PC-3 (cell line): ENCODE measurements around the gene PEX13. TPM values are rescaled to one million over a fixed set of nuclear protein-coding genes. Genes with fewer than 3 reads are reported as not detected.

Experiments
- ATAC-seq: fragments of 200-7000 bp; cut with Tn5 transposase; 2 replicates; pipeline ENCODE4 v1.9.1; 2020; ENCODE audit warnings: mild to moderate bottlenecking, moderate library complexity
- BruUV-seq: library from RNA; stranded (reverse); fragments of 400-500 nt; replicated peaks from 2 replicates; lab custom pipeline; 2021; lab: Mats Ljungman, UMichigan
- CTCF ChIA-PET: fragments of 300-600 bp; sonication (Branson Sonifier 250); formaldehyde crosslinking; loops from one replicate; lab custom pipeline; 2022; ENCODE audit warnings: antibody characterized with exemption; lab: Charles Lee
- POLR2A ChIA-PET: fragments of 300-600 bp; sonication (Branson Sonifier 250); formaldehyde crosslinking; loops from one replicate; lab custom pipeline; 2022; ENCODE audit warnings: antibody characterized with exemption; ENCODE audit not compliant: unreplicated experiment; lab: Charles Lee
- DNase-seq: peaks from one replicate; pipeline ENCODE4 v3.0.0-alpha.2; 2015
- H2AFZ ChIP-seq: fragments of 300-600 bp; sonication (generic); 2 replicates; pipeline ENCODE4 v1.6.0; 2016; ENCODE audit warnings: antibody characterized with exemption, low read length
- H3F3A ChIP-seq: fragments of 300-600 bp; sonication (generic); one replicate; pipeline ENCODE4 v1.6.0; 2017; ENCODE audit warnings: antibody characterized with exemption, low read length, control low read depth, mild to moderate bottlenecking; ENCODE audit not compliant: unreplicated experiment
- H3K27ac ChIP-seq: fragments of 300-600 bp; sonication (generic); 2 replicates; pipeline ENCODE4 v1.5.1; 2016; ENCODE audit warnings: mild to moderate bottlenecking, low read length
- H3K27me3 ChIP-seq: fragments of 300-600 bp; sonication (generic); 2 replicates; pipeline ENCODE4 v1.6.1; 2016; ENCODE audit warnings: low read length, mixed read lengths
- H3K36me3 ChIP-seq: fragments of 300-600 bp; sonication (generic); 2 replicates; pipeline ENCODE4 v1.6.1; 2016; ENCODE audit warnings: low read depth, mixed run types, low read length, mixed read lengths
- H3K4me1 ChIP-seq: fragments of 300-600 bp; sonication (generic); 2 replicates; pipeline ENCODE4 v1.5.1; 2016; ENCODE audit warnings: low read length; ENCODE audit not compliant: insufficient read depth
- H3K4me2 ChIP-seq: fragments of 300-600 bp; sonication (generic); 2 replicates; pipeline ENCODE4 v1.6.0; 2016; ENCODE audit warnings: low read length
- H3K4me3 ChIP-seq: fragments of 300-600 bp; sonication (generic); 2 replicates; pipeline ENCODE4 v1.5.1; 2016; ENCODE audit warnings: mild to moderate bottlenecking, low read length, mixed read lengths
- H3K79me2 ChIP-seq: fragments of 300-600 bp; sonication (generic); 2 replicates; pipeline ENCODE4 v1.6.1; 2017; ENCODE audit warnings: low read length, mixed read lengths
- H3K9ac ChIP-seq: fragments of 300-600 bp; sonication (generic); 2 replicates; pipeline ENCODE4 v1.6.0; 2016; ENCODE audit warnings: mild to moderate bottlenecking, low read length
- H3K9me2 ChIP-seq: fragments of 300-600 bp; sonication (generic); replicated peaks from 2 replicates; pipeline ENCODE4 v1.6.1; 2016; ENCODE audit warnings: mixed run types, low read length, mixed read lengths
- H3K9me3 ChIP-seq: fragments of 300-600 bp; sonication (generic); 2 replicates; pipeline ENCODE4 v1.6.1; 2016; ENCODE audit warnings: low read length, mixed read lengths
- H4K20me1 ChIP-seq: fragments of 300-600 bp; sonication (generic); 2 replicates; pipeline ENCODE4 v1.6.1; 2016; ENCODE audit warnings: low read length, mixed read lengths
- EZH2 ChIP-seq: fragments of 300-600 bp; sonication (generic); IDR thresholded peaks from one replicate; pipeline ENCODE4 v1.6.1; 2017; ENCODE audit warnings: antibody characterized with exemption, mild to moderate bottlenecking, low read length; ENCODE audit not compliant: unreplicated experiment
- EZH2phosphoT487 ChIP-seq: fragments of 300-600 bp; sonication (generic); IDR thresholded peaks from 2 replicates; pipeline ENCODE4 v1.6.1; 2018; ENCODE audit warnings: mild to moderate bottlenecking, antibody characterized with exemption, low read length, borderline replicate concordance
- intact Hi-C: fragments of 100-400 bp; cut with micrococcal nuclease; formaldehyde crosslinking; loops from 2 replicates; pipeline ENCODE4 v1.9.0; 2023
- total RNA-seq: library from RNA; depleted of rRNA; stranded (reverse); fragments of >200 nt; gene quantifications from 2 replicates; pipeline ENCODE4 v1.2.3, GENCODE V29; 2014
- TF ChIP-seq, protein P1 (sequence below): fragments of 300-600 bp; sonication (generic); conservative IDR thresholded peaks from 2 replicates; pipeline ENCODE4 v1.5.1; 2017; ENCODE audit warnings: antibody characterized with exemption, low read depth, mild to moderate bottlenecking, low read length

PEX13 gene
- total RNA-seq, 1 experiment from 2014 or later = 37.7 TPM

DNA sequence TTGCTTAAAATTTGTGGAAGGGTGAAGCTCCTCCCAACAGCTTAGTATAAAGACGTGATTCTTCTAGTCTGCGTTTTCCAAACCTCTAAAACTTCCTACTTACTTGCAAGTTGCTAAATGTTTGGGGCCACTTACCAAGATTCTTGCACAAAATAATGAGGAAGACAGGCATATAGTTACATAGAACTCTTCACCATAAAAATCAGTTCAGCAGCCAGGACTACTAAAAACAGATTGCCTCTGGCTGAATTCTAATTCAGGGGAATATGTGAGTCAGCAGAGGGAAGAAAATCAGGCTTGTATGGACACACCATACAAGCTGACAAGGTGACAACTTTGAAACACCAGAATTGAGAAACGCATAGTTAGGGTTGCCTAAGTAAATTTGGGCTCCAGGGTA is 2.8 kb upstream of the PEX13 start:
- Histone ChIP-seq H3F3A (peaks cover 9% of the 10 kb centered on the region), H3K27me3 (no peaks in the 10 kb centered on the region), H3K27ac (peak overlapping the region; percentile 97), H3K9me2 (no peaks in the 10 kb centered on the region), H3K36me3 (no peaks in the 10 kb centered on the region), H3K79me2 (peaks cover 56% of the 10 kb centered on the region), H3K9me3 (no peaks in the 10 kb centered on the region), H3K4me1 (peaks cover 46% of the 10 kb centered on the region), H4K20me1 (peaks cover 9% of the 10 kb centered on the region; the same call in 1 of the 2 replicates), H3K9ac (peak overlapping the region; percentile 95; the same call in 1 of the 2 replicates), H3K4me2 (peak overlapping the region; percentile 89), H2AFZ (no peak overlapping the region), H3K4me3 (0 out of 2 replicates have a peak overlapping the region, but pooled peaks have one; percentile 13)
- POLR2A ChIA-PET = no interaction called here
- TF ChIP-seq EZH2 = no peak
- TF ChIP-seq, protein P1, sequence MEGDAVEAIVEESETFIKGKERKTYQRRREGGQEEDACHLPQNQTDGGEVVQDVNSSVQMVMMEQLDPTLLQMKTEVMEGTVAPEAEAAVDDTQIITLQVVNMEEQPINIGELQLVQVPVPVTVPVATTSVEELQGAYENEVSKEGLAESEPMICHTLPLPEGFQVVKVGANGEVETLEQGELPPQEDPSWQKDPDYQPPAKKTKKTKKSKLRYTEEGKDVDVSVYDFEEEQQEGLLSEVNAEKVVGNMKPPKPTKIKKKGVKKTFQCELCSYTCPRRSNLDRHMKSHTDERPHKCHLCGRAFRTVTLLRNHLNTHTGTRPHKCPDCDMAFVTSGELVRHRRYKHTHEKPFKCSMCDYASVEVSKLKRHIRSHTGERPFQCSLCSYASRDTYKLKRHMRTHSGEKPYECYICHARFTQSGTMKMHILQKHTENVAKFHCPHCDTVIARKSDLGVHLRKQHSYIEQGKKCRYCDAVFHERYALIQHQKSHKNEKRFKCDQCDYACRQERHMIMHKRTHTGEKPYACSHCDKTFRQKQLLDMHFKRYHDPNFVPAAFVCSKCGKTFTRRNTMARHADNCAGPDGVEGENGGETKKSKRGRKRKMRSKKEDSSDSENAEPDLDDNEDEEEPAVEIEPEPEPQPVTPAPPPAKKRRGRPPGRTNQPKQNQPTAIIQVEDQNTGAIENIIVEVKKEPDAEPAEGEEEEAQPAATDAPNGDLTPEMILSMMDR = no peak
- no peak for TF ChIP-seq EZH2phosphoT487
- ATAC-seq (no peak), DNase-seq (peak; percentile 70)
- CTCF ChIA-PET = no interaction called here
- intact Hi-C loops = loop anchor here (5.0 kb wide), 1 partner anchor 132 kb away; the partner anchor contains the start of gene REL
- no TSS peak for BruUV-seq

DNA sequence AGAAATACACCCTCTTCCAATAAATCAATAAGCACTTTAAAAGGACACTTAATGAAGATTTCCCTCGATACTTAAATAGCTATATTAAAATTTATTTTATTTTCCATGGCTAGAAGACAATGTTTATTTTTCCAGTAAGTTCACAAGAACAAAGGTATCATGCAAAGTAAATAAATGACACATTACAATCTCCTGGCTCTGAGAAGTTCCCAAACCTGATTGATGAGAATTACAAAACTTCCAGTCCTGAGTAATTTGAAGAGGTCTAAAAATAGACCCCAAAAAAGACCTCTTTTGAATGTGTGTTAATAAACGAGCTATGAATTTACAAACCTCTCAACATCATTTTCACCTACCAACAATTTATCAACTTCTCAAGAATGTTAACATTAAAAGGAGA is 1.5 kb upstream of the PEX13 start:
- peak overlapping the region; percentile 95 for H3K4me3 ChIP-seq
- no peaks in the 10 kb centered on the region for H3K27me3 ChIP-seq
- H3K9ac ChIP-seq = peak overlapping the region; percentile 95
- H3K9me2 ChIP-seq = no peaks in the 10 kb centered on the region
- peaks cover 68% of the 10 kb centered on the region for H3K79me2 ChIP-seq
- H3K9me3 ChIP-seq = no peaks in the 10 kb centered on the region
- H3F3A ChIP-seq = peaks cover 9% of the 10 kb centered on the region
- intact Hi-C loops = loop anchor here (5.0 kb wide), 1 partner anchor 134 kb away; the partner anchor contains the start of gene REL
- peaks cover 47% of the 10 kb centered on the region for H3K4me1 ChIP-seq
- POLR2A ChIA-PET = interaction anchor here (0.6 kb wide), 1 partner anchor 10 kb away, joined by 4 read pairs; no protein-coding TSS in a partner anchor
- H3K27ac ChIP-seq = peak overlapping the region; percentile 97
- ATAC-seq (peak; percentile 21), DNase-seq (peak; percentile 96)
- H4K20me1 ChIP-seq = peaks cover 10% of the 10 kb centered on the region; the same call in 1 of the 2 replicates
- H3K4me2 ChIP-seq = peak overlapping the region; percentile 89
- CTCF ChIA-PET = interaction anchor here (0.7 kb wide), 1 partner anchor 11 kb away, joined by 5 read pairs; no protein-coding TSS in a partner anchor
- no peak overlapping the region for H2AFZ ChIP-seq
- TF ChIP-seq, protein P1 = no peak
- TF ChIP-seq EZH2phosphoT487 (no peak), EZH2 (no peak)
- peaks cover 3% of the 10 kb centered on the region for H3K36me3 ChIP-seq
- no TSS peak for BruUV-seq

DNA sequence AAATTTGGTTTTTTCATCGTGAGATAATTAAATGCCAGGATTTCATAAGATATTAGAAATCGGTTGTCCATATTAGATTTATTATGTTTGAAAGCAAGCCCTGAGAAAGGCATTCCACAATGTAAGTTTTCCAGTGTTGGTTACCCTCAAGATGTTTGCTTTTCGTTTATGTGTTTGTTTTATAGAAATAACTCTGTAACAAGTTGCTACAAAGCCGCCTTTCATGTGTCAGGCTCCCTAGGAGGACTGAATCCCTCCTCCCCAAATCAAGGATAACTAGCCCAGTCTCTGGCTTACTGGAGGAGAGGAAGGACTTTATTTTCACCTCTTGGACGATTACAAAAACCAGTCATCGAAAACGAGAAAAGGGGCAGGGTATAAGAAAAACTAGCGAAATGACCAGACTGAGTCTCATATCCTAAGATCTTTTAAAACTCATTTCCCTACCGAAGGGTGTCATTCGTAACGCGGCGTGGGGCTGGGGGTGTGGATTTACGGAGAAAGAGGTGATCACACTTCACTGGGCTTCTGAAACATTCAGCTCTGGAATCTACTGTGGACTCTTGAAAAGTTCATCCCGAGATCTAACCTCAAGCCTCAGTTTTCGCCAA is 1.0 kb upstream of the PEX13 start:
- ATAC-seq = peak; percentile 21
- CTCF ChIA-PET = interaction anchor here (0.7 kb wide), 1 partner anchor 12 kb away, joined by 5 read pairs; no protein-coding TSS in a partner anchor
- POLR2A ChIA-PET = interaction anchor here (0.6 kb wide), 1 partner anchor 252 kb away, joined by 15 read pairs; no protein-coding TSS in a partner anchor
- Histone ChIP-seq H3K9ac (peak overlapping the region; percentile 95), H3K9me2 (no peaks in the 10 kb centered on the region), H3K79me2 (peaks cover 73% of the 10 kb centered on the region), H3K9me3 (no peaks in the 10 kb centered on the region), H3K4me3 (peak overlapping the region; percentile 95), H3K27ac (peak overlapping the region; percentile 97), H4K20me1 (peaks cover 10% of the 10 kb centered on the region; the same call in 1 of the 2 replicates), H2AFZ (peak overlapping the region; percentile 83), H3K4me1 (peaks cover 43% of the 10 kb centered on the region), H3K4me2 (peak overlapping the region; percentile 89), H3K36me3 (peaks cover 7% of the 10 kb centered on the region), H3K27me3 (no peaks in the 10 kb centered on the region), H3F3A (peaks cover 9% of the 10 kb centered on the region)
- TF ChIP-seq EZH2phosphoT487 = no peak
- TF ChIP-seq EZH2 = no peak
- TF ChIP-seq, protein P1 = no peak
- BruUV-seq = TSS peak; percentile 85
- intact Hi-C loops = loop anchor here (1.0 to 5.0 kb wide), 2 partner anchors 49 to 134 kb away; partner anchors contain the start of genes REL and SANBR
- peak; percentile 34 for DNase-seq
